ENCODE results near the gene PUSL1. TPM values are rescaled to one million over a fixed set of nuclear protein-coding genes. Genes with fewer than 3 reads are reported as not detected.

Gene PUSL1
- total RNA-seq, 1 experiment from 2014 or later, result 18.9 TPM

GRCh38 chr1:1274299-1274930 is 34.0 kb upstream of the PUSL1 start:
- Histone ChIP-seq H3K4me2 (peak overlapping the region; percentile 87), H3K9me3 (ENCODE audit: insufficient read depth, low read depth) (no peaks in the 10 kb centered on the region), H3K27me3 (ENCODE audit: insufficient read depth, low read depth) (no peaks in the 10 kb centered on the region), H3K36me3 (ENCODE audit: low read depth) (peaks cover 4% of the 10 kb centered on the region; the same call in 1 of the 2 replicates), H3K4me1 (replicated peaks; ENCODE audit: insufficient read depth) (peaks cover 17% of the 10 kb centered on the region), H2AFZ (peak overlapping the region; percentile 88), H4K20me1 (ENCODE audit: insufficient read depth) (peaks cover 34% of the 10 kb centered on the region), H3K9me2 (ENCODE audit: insufficient read depth) (no peaks in the 10 kb centered on the region), H3K27ac (no peak overlapping the region), H3K4me3 (peak overlapping the region; percentile 70), H3K79me2 (ENCODE audit: low read depth) (peaks cover 40% of the 10 kb centered on the region), H3F3A (ENCODE audit: insufficient read depth, low read depth) (peaks cover 10% of the 10 kb centered on the region)
- ChIA-PET CTCF (interaction anchor here (0.6 to 0.7 kb wide), 2 partner anchors 8 to 17 kb away, joined by 7 read pairs; no protein-coding TSS in a partner anchor), POLR2A (ENCODE audit: unreplicated experiment) (interaction anchor here (0.6 kb wide), 1 partner anchor 158 kb away, joined by 7 read pairs; the partner anchor contains the start of gene C1orf159)
- no TSS peak for BruUV-seq (replicated peaks)
- TF ChIP-seq EZH2 (IDR thresholded peaks at IDR 0.05; ENCODE audit: low read depth) (no peak), CTCF (conservative IDR thresholded peaks at IDR 0.05) (no peak)
- intact Hi-C loops (cut with micrococcal nuclease; ENCODE audit: unreplicated experiment), result loop anchor here (5.0 kb wide), 1 partner anchor 73 kb away; the partner anchor contains the start of gene DVL1
- DNase-seq, result no peak

- peaks cover 28% of the 10 kb centered on the region for H4K20me1 ChIP-seq (ENCODE audit: insufficient read depth)
- intact Hi-C loops (cut with micrococcal nuclease; ENCODE audit: unreplicated experiment), result loop anchor here (5.0 kb wide), 1 partner anchor 72 kb away; the partner anchor contains the start of gene DVL1
- peaks cover 17% of the 10 kb centered on the region for H3K4me1 ChIP-seq (replicated peaks; ENCODE audit: insufficient read depth)
- no peak overlapping the region for H3K27ac ChIP-seq
- BruUV-seq (replicated peaks), result no TSS peak
- no peak for TF ChIP-seq EZH2 (IDR thresholded peaks at IDR 0.05; ENCODE audit: low read depth)
- no peak for TF ChIP-seq CTCF (conservative IDR thresholded peaks at IDR 0.05)
- H3K9me2 ChIP-seq (ENCODE audit: insufficient read depth), result no peaks in the 10 kb centered on the region
- H3K27me3 ChIP-seq (ENCODE audit: insufficient read depth, low read depth), result no peaks in the 10 kb centered on the region
- H3K4me2 ChIP-seq, result peak overlapping the region; percentile 87; the same call in 1 of the 2 replicates
- ChIA-PET CTCF (no interaction called here), POLR2A (ENCODE audit: unreplicated experiment) (no interaction called here)
- peaks cover 4% of the 10 kb centered on the region; the same call in 1 of the 2 replicates for H3K36me3 ChIP-seq (ENCODE audit: low read depth)
- H3F3A ChIP-seq (ENCODE audit: insufficient read depth, low read depth), result peaks cover 10% of the 10 kb centered on the region
- H3K4me3 ChIP-seq, result no peak overlapping the region
- H3K79me2 ChIP-seq (ENCODE audit: low read depth), result peaks cover 34% of the 10 kb centered on the region
- H3K9me3 ChIP-seq (ENCODE audit: insufficient read depth, low read depth), result no peaks in the 10 kb centered on the region
- no peak for DNase-seq
- no peak overlapping the region for H2AFZ ChIP-seq
Observed at GRCh38 chr1:1274931-1275431, 33.4 kb upstream of the PUSL1 start.

GRCh38 chr1:1275836-1276235 is 32.6 kb upstream of the PUSL1 start:
- BruUV-seq (replicated peaks), result no TSS peak
- Histone ChIP-seq H2AFZ (no peak overlapping the region), H3K4me3 (no peak overlapping the region), H3K27me3 (ENCODE audit: insufficient read depth, low read depth) (no peaks in the 10 kb centered on the region), H3K4me1 (replicated peaks; ENCODE audit: insufficient read depth) (peaks cover 16% of the 10 kb centered on the region), H3K4me2 (no peak overlapping the region), H3K79me2 (ENCODE audit: low read depth) (peaks cover 25% of the 10 kb centered on the region), H3F3A (ENCODE audit: insufficient read depth, low read depth) (peaks cover 13% of the 10 kb centered on the region), H3K36me3 (ENCODE audit: low read depth) (peaks cover 4% of the 10 kb centered on the region; the same call in 1 of the 2 replicates), H3K9me2 (ENCODE audit: insufficient read depth) (no peaks in the 10 kb centered on the region), H4K20me1 (ENCODE audit: insufficient read depth) (peaks cover 20% of the 10 kb centered on the region), H3K9me3 (ENCODE audit: insufficient read depth, low read depth) (no peaks in the 10 kb centered on the region), H3K27ac (no peak overlapping the region)
- ChIA-PET POLR2A (ENCODE audit: unreplicated experiment) (no interaction called here), CTCF (interaction anchor here (0.7 kb wide), 1 partner anchor 159 kb away, joined by 3 read pairs; no protein-coding TSS in a partner anchor)
- no peak for DNase-seq
- TF ChIP-seq CTCF (conservative IDR thresholded peaks at IDR 0.05) (no peak), EZH2 (IDR thresholded peaks at IDR 0.05; ENCODE audit: low read depth) (no peak)
- intact Hi-C loops (cut with micrococcal nuclease; ENCODE audit: unreplicated experiment), result no loop called here
